ENCODE measurements around the gene TNNI2. TPM values are rescaled to one million over a fixed set of nuclear protein-coding genes. Genes with fewer than 3 reads are reported as not detected.
A peak's percentile ranks its signal among the peaks of the same experiment; 100 is the strongest.

Gene TNNI2
- total and polyA plus RNA-seq, 10 of the 15 experiments (the other 5 are each of a cell fraction or from before 2014, with no cell fraction given), result 0.14 to 0.79 (median 0.37) TPM; not detected in 4

DNA sequence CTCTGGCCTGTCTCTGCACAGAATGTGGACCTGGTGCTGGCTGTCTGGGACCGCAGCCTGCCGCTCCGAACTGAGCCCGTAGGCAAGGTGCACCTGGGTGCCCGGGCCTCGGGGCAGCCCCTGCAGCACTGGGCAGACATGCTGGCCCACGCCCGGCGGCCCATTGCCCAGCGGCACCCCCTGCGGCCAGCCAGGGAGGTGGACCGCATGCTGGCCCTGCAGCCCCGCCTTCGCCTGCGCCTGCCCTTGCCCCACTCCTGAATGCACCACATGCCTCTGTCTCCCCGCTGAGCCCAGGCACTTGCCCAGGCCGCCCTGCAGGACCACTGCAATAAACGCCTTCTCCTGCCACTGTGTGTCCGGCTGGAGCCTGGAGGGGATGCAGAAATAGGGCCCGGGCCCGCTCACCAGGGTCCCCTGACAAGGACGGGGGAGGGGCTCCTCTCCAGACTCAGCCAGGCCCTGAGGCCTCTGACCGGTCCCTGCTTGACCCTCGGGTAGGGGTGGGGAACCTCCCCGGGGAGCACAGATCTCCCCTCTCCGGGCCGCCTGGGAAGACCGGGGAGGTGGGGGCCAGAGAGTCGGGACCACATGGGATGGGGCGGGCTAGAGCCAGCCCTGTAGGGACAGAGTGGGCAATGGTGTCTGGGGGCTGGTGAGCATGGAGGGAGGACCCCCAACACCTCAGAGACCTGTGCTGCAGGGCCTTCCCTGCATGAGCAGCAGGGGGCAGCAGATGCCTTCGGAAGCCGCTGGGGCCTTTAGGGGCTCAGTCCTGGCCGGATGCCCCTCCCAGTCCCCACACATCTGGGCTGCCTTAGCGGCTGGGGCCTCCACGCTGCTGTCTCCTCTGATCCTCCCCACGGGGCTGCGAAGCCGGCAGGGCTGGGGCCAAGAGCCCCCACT is 1.4 kb upstream of the TNNI2 start:
- no peaks in the 10 kb centered on the region; a peak in 1 of 4 replicates for H3K27me3 ChIP-seq (replicated peaks in 1 of 2; ENCODE audit: control insufficient read depth in 2 of 2, insufficient read depth in 2 of 2, low read length in 1 of 2)
- H3K4me1 ChIP-seq (ENCODE audit: control insufficient read depth, insufficient read depth, low read length), result peaks cover 15% of the 10 kb centered on the region
- no peak overlapping the region for H3K9ac ChIP-seq (ENCODE audit: control insufficient read depth, insufficient read depth, low read length)
- ATAC-seq, result peak; percentile 89
- WGBS (ENCODE audit: insufficient coverage, insufficient replicate concordance, low lambda C conversion rate, missing lambda C conversion rate), result 31% methylated on average over 37 of the region's 38 CpGs
- no peak overlapping the region for H3K4me2 ChIP-seq (ENCODE audit: control insufficient read depth, insufficient read depth)
- no peaks in the 10 kb centered on the region for H3K79me2 ChIP-seq (ENCODE audit: control insufficient read depth, insufficient read depth, low read length)
- ChIA-PET RAD21 (ENCODE audit: unreplicated experiment) (interaction anchor here (0.8 to 7.5 kb wide), 8 partner anchors 39 to 314 kb away, joined by 3 to 107 read pairs (median 6); no protein-coding TSS in a partner anchor), POLR2A (no interaction called here), CTCF (interaction anchor here (0.7 to 1.8 kb wide), 8 partner anchors 13 to 315 kb away, joined by 3 to 9 read pairs (median 4); no protein-coding TSS in a partner anchor), SMC1A (ENCODE audit: uncharacterized antibody, unreplicated experiment) (interaction anchor here (1.0 to 1.3 kb wide), 2 partner anchors 13 to 163 kb away, joined by 4 to 6 read pairs; no protein-coding TSS in a partner anchor)
- no peak overlapping the region for H2AFZ ChIP-seq (ENCODE audit: control insufficient read depth, low read depth, low read length)
- DNase-seq (ENCODE audit: low read depth, low spot score), result no peak
- peak; percentile 96 for FAIRE-seq
- no TSS peak for BruUV-seq (replicated peaks)
- no peaks in the 10 kb centered on the region for H3K36me3 ChIP-seq (ENCODE audit: control insufficient read depth in 2 of 2, insufficient read depth in 2 of 2, low read length in 1 of 2)
- in situ Hi-C loops (cut with MboI), result no loop called here
- H3K4me3 ChIP-seq, result no peak overlapping the region; the same call in 1 of the 2 replicates
- intact Hi-C loops (cut with micrococcal nuclease; ENCODE audit: unreplicated experiment), result loop anchor here (1.0 to 5.0 kb wide), 3 partner anchors 50 to 314 kb away; partner anchors contain the start of gene TNNT3
- H3K9me3 ChIP-seq (replicated peaks; ENCODE audit: control insufficient read depth, insufficient read depth, low read length), result no peaks in the 10 kb centered on the region
- no peak overlapping the region for H3K27ac ChIP-seq (ENCODE audit: control insufficient read depth, insufficient read depth)
- no peaks in the 10 kb centered on the region for H4K20me1 ChIP-seq (ENCODE audit: control insufficient read depth, insufficient read depth)
- TF ChIP-seq TCF12 (IDR thresholded peaks at IDR 0.05; ENCODE audit: low read depth, low read length) (0 out of 2 replicates have a peak, but pooled peaks have one; percentile 45), WRNIP1 (IDR thresholded peaks at IDR 0.05; ENCODE audit: borderline replicate concordance, low read depth, low read length) (no peak), BHLHE40 (IDR thresholded peaks at IDR 0.05; ENCODE audit: borderline replicate concordance in 1 of 2, low read depth in 2 of 2, low read length in 1 of 2) (no peak), POLR2AphosphoS5 (IDR thresholded peaks at IDR 0.05; ENCODE audit: low read length) (no peak), SMC3 (IDR thresholded peaks at IDR 0.05; ENCODE audit: borderline replicate concordance, low read length) (peak; percentile 99), SMAD1 (IDR thresholded peaks at IDR 0.05; ENCODE audit: low read depth, partially characterized antibody) (no peak), SMARCA5 (IDR thresholded peaks at IDR 0.05) (peak; percentile 62), EP300 (IDR thresholded peaks at IDR 0.05; ENCODE audit: borderline replicate concordance in 1 of 2, control insufficient read depth in 1 of 2, low read depth in 2 of 2, low read length in 2 of 2) (no peak)
- TF ChIP-seq, protein P1, sequence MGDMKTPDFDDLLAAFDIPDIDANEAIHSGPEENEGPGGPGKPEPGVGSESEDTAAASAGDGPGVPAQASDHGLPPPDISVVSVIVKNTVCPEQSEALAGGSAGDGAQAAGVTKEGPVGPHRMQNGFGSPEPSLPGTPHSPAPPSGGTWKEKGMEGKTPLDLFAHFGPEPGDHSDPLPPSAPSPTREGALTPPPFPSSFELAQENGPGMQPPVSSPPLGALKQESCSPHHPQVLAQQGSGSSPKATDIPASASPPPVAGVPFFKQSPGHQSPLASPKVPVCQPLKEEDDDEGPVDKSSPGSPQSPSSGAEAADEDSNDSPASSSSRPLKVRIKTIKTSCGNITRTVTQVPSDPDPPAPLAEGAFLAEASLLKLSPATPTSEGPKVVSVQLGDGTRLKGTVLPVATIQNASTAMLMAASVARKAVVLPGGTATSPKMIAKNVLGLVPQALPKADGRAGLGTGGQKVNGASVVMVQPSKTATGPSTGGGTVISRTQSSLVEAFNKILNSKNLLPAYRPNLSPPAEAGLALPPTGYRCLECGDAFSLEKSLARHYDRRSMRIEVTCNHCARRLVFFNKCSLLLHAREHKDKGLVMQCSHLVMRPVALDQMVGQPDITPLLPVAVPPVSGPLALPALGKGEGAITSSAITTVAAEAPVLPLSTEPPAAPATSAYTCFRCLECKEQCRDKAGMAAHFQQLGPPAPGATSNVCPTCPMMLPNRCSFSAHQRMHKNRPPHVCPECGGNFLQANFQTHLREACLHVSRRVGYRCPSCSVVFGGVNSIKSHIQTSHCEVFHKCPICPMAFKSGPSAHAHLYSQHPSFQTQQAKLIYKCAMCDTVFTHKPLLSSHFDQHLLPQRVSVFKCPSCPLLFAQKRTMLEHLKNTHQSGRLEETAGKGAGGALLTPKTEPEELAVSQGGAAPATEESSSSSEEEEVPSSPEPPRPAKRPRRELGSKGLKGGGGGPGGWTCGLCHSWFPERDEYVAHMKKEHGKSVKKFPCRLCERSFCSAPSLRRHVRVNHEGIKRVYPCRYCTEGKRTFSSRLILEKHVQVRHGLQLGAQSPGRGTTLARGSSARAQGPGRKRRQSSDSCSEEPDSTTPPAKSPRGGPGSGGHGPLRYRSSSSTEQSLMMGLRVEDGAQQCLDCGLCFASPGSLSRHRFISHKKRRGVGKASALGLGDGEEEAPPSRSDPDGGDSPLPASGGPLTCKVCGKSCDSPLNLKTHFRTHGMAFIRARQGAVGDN (IDR thresholded peaks at IDR 0.05), result no peak
- TF ChIP-seq, protein P2, sequence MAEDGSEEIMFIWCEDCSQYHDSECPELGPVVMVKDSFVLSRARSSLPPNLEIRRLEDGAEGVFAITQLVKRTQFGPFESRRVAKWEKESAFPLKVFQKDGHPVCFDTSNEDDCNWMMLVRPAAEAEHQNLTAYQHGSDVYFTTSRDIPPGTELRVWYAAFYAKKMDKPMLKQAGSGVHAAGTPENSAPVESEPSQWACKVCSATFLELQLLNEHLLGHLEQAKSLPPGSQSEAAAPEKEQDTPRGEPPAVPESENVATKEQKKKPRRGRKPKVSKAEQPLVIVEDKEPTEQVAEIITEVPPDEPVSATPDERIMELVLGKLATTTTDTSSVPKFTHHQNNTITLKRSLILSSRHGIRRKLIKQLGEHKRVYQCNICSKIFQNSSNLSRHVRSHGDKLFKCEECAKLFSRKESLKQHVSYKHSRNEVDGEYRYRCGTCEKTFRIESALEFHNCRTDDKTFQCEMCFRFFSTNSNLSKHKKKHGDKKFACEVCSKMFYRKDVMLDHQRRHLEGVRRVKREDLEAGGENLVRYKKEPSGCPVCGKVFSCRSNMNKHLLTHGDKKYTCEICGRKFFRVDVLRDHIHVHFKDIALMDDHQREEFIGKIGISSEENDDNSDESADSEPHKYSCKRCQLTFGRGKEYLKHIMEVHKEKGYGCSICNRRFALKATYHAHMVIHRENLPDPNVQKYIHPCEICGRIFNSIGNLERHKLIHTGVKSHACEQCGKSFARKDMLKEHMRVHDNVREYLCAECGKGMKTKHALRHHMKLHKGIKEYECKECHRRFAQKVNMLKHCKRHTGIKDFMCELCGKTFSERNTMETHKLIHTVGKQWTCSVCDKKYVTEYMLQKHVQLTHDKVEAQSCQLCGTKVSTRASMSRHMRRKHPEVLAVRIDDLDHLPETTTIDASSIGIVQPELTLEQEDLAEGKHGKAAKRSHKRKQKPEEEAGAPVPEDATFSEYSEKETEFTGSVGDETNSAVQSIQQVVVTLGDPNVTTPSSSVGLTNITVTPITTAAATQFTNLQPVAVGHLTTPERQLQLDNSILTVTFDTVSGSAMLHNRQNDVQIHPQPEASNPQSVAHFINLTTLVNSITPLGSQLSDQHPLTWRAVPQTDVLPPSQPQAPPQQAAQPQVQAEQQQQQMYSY (CRISPR knock-in tag; IDR thresholded peaks at IDR 0.05), result no peak
- TF ChIP-seq, protein P3, sequence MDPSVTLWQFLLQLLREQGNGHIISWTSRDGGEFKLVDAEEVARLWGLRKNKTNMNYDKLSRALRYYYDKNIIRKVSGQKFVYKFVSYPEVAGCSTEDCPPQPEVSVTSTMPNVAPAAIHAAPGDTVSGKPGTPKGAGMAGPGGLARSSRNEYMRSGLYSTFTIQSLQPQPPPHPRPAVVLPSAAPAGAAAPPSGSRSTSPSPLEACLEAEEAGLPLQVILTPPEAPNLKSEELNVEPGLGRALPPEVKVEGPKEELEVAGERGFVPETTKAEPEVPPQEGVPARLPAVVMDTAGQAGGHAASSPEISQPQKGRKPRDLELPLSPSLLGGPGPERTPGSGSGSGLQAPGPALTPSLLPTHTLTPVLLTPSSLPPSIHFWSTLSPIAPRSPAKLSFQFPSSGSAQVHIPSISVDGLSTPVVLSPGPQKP (IDR thresholded peaks at IDR 0.05; ENCODE audit: low read depth, low read length), result no peak
